Tibial artery (tissue), 4 donors: Measurements from ENCODE around the gene NLGN1.
"Not testable (repeated sequence)": the region's sequence is repeated elsewhere in the genome, so short reads cannot be mapped to it uniquely, and the experiment has no call there.

Experiments used
- DNase-seq, 2 donors: peaks; one replicate each; pipeline ENCODE4 v3.0.0-alpha.2; 2019
- H3K27ac ChIP-seq, 2 donors: fragments of 200-600 bp; sonication (generic) in 1 of 2; 1 replicate in 1 of 2; 2 replicates in 1 of 2; pipeline ENCODE4 v1.5.1; 2018 to 2019; ENCODE audit warnings: mild to moderate bottlenecking in 1 of 2
- H3K27me3 ChIP-seq, 2 donors: fragments of 200-600 bp; sonication (generic) in 1 of 2; one replicate each; pipeline versions ENCODE4 v1.5.1 to v1.6.0; 2016 to 2019
- H3K36me3 ChIP-seq, 3 donors: fragments of 200-600 bp; sonication (generic) in 2 of 3; one replicate each; pipeline ENCODE4 v1.5.1; 2016 to 2019; ENCODE audit warnings: mild to moderate bottlenecking in 2 of 3
- H3K4me1 ChIP-seq, 4 donors: fragments of 200-600 bp; sonication (generic) in 2 of 4; 1 replicate in 3 of 4; 2 replicates in 1 of 4; pipeline ENCODE4 v1.5.1; 2016 to 2019
- H3K4me3 ChIP-seq, 2 donors: fragments of 200-600 bp; sonication (generic) in 1 of 2; 1 replicate in 1 of 2; 2 replicates in 1 of 2; pipeline ENCODE4 v1.5.1; 2018 to 2019; ENCODE audit warnings: mild to moderate bottlenecking in 2 of 2
- H3K9me3 ChIP-seq, 3 donors: fragments of 200-600 bp; sonication (generic) in 1 of 3; one replicate each; pipeline ENCODE4 v1.5.1; 2016 to 2019
- intact Hi-C: fragments of 100-400 bp; cut with DNase I; formaldehyde crosslinking; loops from one replicate; pipeline ENCODE4 v1.15.0; 2023; ENCODE audit warnings: low total_unique reads
- TF ChIP-seq, protein P1 (sequence below), 2 experiments: fragments of 200-600 bp in 1 of 2; fragments of 450-650 bp in 1 of 2; IDR thresholded peaks; one replicate each; pipeline ENCODE4 v1.5.1; 2017 to 2019; ENCODE audit warnings: antibody characterized with exemption in 2 of 2, mild to moderate bottlenecking in 1 of 2, moderate library complexity in 1 of 2

The NLGN1 gene

DNA sequence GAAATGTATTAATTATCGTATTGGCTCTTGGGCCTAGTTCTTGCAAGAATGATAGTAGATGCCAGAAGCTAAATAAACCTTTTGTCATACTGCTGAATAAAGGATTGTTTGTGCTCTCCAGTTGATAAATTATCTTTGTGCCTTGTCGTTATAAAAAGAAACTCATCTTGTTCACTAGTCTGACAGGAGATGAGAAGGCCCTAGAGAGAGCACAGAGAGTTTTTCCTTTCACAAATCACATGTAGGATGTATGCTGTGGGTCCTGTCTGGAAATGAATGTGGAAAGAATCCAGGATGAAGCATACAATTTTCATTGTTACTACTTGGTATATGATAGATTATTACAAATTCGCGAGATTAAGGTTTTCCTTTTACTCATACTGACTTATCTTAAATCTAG is 113.0 kb downstream of the NLGN1 start:
- Histone ChIP-seq H3K27ac (no peak overlapping the region), H3K4me1 (no peaks in the 10 kb centered on the region), H3K27me3 (no peaks in the 10 kb centered on the region), H3K9me3 (peaks cover 0 to 7% (median 0%) of the 10 kb centered on the region in 3 donors), H3K36me3 (no peaks in the 10 kb centered on the region), H3K4me3 (no peak overlapping the region)
- intact Hi-C loops: no loop called here
- no peak for DNase-seq
- TF ChIP-seq, protein P1, sequence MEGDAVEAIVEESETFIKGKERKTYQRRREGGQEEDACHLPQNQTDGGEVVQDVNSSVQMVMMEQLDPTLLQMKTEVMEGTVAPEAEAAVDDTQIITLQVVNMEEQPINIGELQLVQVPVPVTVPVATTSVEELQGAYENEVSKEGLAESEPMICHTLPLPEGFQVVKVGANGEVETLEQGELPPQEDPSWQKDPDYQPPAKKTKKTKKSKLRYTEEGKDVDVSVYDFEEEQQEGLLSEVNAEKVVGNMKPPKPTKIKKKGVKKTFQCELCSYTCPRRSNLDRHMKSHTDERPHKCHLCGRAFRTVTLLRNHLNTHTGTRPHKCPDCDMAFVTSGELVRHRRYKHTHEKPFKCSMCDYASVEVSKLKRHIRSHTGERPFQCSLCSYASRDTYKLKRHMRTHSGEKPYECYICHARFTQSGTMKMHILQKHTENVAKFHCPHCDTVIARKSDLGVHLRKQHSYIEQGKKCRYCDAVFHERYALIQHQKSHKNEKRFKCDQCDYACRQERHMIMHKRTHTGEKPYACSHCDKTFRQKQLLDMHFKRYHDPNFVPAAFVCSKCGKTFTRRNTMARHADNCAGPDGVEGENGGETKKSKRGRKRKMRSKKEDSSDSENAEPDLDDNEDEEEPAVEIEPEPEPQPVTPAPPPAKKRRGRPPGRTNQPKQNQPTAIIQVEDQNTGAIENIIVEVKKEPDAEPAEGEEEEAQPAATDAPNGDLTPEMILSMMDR (IDR thresholded peaks at IDR 0.05): no peak

DNA sequence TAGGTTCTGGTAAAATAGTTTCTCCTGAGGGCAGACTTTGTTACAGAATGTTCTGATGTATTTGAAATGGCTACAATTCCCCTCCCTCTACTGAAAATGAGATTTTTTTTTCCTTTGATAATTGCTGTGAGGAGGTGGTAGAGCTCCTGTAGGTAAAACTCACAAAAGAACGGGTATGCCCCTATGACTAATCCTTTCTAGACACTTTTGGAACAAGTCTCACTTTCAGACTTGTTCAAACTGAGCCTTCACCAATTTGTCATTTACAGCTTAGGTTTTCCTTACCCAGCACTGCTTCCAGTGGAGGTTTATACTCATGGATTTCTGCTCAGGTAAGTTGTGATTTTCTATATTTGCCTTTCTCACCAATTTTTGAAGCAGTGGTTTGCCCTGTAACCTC is 115.6 kb downstream of the NLGN1 start:
- Histone ChIP-seq H3K36me3 (no peaks in the 10 kb centered on the region), H3K27ac (no peak overlapping the region), H3K4me3 (no peak overlapping the region), H3K27me3 (no peaks in the 10 kb centered on the region), H3K9me3 (peaks cover 0 to 7% (median 0%) of the 10 kb centered on the region in 3 donors), H3K4me1 (no peaks in the 10 kb centered on the region)
- intact Hi-C loops: no loop called here
- DNase-seq: no peak
- TF ChIP-seq, protein P1 (IDR thresholded peaks at IDR 0.05): no peak

DNA sequence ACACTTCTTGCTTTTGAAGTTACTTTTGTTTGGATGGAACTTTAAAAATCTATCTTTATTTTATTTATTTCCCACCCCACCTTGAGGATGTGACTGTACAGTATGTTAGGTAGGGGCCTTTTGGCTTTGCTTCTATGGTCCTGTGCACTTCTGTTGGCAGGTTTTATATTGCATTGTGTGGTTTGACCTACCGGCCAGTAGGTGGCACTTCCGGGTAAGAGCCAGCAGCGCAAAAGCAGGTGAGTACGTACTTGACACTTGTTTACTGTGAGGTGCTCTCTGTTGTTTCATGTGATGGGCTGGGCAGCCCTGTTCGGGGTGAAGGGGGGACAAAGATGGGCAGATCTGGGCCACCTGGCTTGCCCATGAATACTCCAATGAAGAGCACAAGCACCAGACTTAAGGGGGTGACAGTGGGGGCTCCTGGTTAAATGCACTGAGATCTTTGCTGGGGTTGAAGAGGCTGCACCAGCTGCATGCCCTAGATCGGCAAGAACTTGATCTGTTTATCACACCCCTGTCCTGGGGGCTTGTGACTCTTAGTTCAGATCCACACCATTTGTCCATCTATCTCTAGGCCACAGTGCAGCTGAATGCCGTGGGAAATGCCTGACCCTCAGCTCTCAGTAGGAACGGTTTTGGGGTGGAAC is 131.6 kb downstream of the NLGN1 start:
- TF ChIP-seq, protein P1 (IDR thresholded peaks at IDR 0.05): no peak
- no peak for DNase-seq
- intact Hi-C loops: no loop called here
- H3K27me3 ChIP-seq: no peaks in the 10 kb centered on the region
- H3K4me3 ChIP-seq: no peak overlapping the region
- no peaks in the 10 kb centered on the region for H3K4me1 ChIP-seq
- no peak overlapping the region for H3K27ac ChIP-seq
- peaks cover 0 to 23% (median 5%) of the 10 kb centered on the region in 3 donors for H3K9me3 ChIP-seq
- peaks cover 0 to 3% (median 0%) of the 10 kb centered on the region in 3 donors for H3K36me3 ChIP-seq

DNA sequence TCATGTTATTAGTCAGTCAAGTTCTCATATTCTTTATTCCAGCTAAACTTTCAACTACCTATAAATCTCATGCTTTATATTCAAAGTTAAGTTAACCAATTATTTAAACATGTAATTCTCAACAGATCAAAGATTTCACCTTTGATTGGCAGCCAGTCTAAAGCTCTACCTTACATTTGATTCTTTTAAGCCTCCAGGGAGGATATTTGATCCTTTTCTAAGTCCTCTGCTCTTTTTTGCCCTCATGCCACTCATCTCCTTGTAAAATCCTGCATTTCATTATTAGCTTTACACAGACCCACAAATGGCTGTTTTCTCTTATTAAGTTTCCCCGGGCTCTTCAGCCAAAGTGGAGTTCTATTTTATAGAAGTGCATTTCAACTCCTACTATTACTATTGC is 134.1 kb downstream of the NLGN1 start:
- peaks cover 0 to 19% (median 0%) of the 10 kb centered on the region in 3 donors for H3K9me3 ChIP-seq
- H3K27ac ChIP-seq: no peak overlapping the region
- H3K27me3 ChIP-seq: no peaks in the 10 kb centered on the region
- intact Hi-C loops: no loop called here
- H3K4me1 ChIP-seq: no peaks in the 10 kb centered on the region
- no peak for DNase-seq
- TF ChIP-seq, protein P1 (IDR thresholded peaks at IDR 0.05): no peak
- H3K4me3 ChIP-seq: no peak overlapping the region
- no peaks in the 10 kb centered on the region for H3K36me3 ChIP-seq

DNA sequence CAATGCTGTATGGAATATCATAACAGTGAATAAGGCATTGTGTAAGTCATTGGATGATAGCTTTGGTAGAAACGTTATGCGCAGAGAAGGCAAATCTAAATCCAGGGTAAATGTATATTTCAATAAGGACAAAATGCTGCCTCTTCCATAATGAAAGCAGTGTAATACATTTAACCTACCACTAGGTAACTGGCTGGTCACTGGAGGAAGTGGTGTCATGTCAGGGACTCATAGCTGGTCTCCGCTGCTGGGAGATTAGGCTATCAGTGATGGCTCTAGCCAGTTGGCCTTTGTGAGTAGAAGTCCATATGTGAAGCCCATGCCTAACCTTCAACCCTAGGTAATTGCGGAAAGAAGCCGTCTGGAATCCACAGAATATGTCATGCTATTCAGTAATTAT is 140.9 kb downstream of the NLGN1 start:
- no peaks in the 10 kb centered on the region for H3K4me1 ChIP-seq
- DNase-seq: no peak
- no peaks in the 10 kb centered on the region for H3K9me3 ChIP-seq
- H3K4me3 ChIP-seq: no peak overlapping the region
- intact Hi-C loops: no loop called here
- no peaks in the 10 kb centered on the region for H3K27me3 ChIP-seq
- no peak overlapping the region for H3K27ac ChIP-seq
- TF ChIP-seq, protein P1 (IDR thresholded peaks at IDR 0.05): no peak
- no peaks in the 10 kb centered on the region for H3K36me3 ChIP-seq

DNA sequence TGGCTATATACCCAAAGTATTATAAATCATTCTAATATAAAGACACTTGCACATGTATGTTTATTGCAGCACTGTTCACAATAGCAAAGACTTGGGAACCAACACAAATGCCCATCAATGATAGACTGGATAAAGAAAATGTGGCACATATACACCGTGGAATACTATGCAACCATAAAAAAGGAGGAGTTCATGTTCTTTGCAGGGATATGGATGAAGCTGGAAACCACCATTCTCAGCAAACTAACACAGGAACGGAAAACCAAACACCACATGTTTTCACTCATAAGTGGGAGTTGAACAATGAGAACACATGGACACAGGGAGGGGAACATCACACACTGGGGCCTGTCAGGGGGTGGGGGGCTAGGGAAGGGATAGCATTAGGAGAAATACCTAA is 148.0 kb downstream of the NLGN1 start:
- intact Hi-C loops: not testable (repeated sequence)

More for the DNA sequence above, 148.0 kb downstream of the NLGN1 start:
- not testable (repeated sequence) for H3K4me1 ChIP-seq, H3K4me3 ChIP-seq, H3K27ac ChIP-seq, H3K36me3 ChIP-seq, H3K27me3 ChIP-seq, DNase-seq, H3K9me3 ChIP-seq
